CD4-positive, alpha-beta memory T cell (primary cell): ENCODE data around the gene RABGAP1. TPM values are rescaled to one million over a fixed set of nuclear protein-coding genes. Genes with fewer than 3 reads are reported as not detected.

Experiments
- CTCF ChIA-PET: fragments of 350-600 bp; sonication (Branson Sonifier 250); formaldehyde crosslinking; loops from one replicate; lab custom pipeline; 2021; ENCODE audit warnings: inconsistent platforms; ENCODE audit not compliant: partially characterized antibody; lab: Charles Lee
- POLR2A ChIA-PET: fragments of 350-600 bp; sonication (Branson Sonifier 250); formaldehyde crosslinking; loops from one replicate; lab custom pipeline; 2021; ENCODE audit not compliant: partially characterized antibody; lab: Charles Lee
- DNase-seq, 5 donors: peaks; one replicate each; pipeline versions ENCODE4 v3.0.0 to v3.0.0-alpha.2; 2020 to 2022; ENCODE audit warnings: mixed read lengths in 1 of 5
- H3K27ac ChIP-seq: one replicate; pipeline ENCODE4 v1.7.0; 2013; ENCODE audit warnings: low read depth, low read length
- H3K27me3 ChIP-seq: 2 replicates; pipeline ENCODE4 v1.7.0; 2013; ENCODE audit warnings: mild to moderate bottlenecking, low read length, moderate library complexity; ENCODE audit not compliant: insufficient read depth
- H3K36me3 ChIP-seq: 2 replicates; pipeline ENCODE4 v1.7.0; 2013; ENCODE audit warnings: mild to moderate bottlenecking, low read length, moderate library complexity; ENCODE audit not compliant: insufficient read depth
- H3K4me1 ChIP-seq: 2 replicates; pipeline ENCODE4 v1.7.0; 2013; ENCODE audit warnings: mild to moderate bottlenecking, low read length, moderate library complexity; ENCODE audit not compliant: insufficient read depth
- H3K4me3 ChIP-seq, 2 donors: one replicate each; pipeline ENCODE4 v1.7.0; 2013; ENCODE audit warnings: low read length in 2 of 2, mild to moderate bottlenecking in 1 of 2
- H3K9me3 ChIP-seq, 2 donors: one replicate each; pipeline ENCODE4 v1.7.0; 2013; ENCODE audit warnings: low read length in 2 of 2, control low read depth in 1 of 2; ENCODE audit not compliant: control insufficient read depth in 1 of 2
- H3K27ac Mint-ChIP-seq, 7 donors: one replicate each; pipeline ENCODE4 v1.8.0; 2020 to 2021; ENCODE audit warnings: mixed read lengths in 7 of 7, mild to moderate bottlenecking in 6 of 7, inconsistent platforms in 3 of 7, moderate library complexity in 3 of 7
- H3K27me3 Mint-ChIP-seq, 2 donors: one replicate each; pipeline ENCODE4 v1.8.0; 2020 to 2021; ENCODE audit warnings: mixed read lengths in 2 of 2
- H3K36me3 Mint-ChIP-seq, 2 donors: one replicate each; pipeline ENCODE4 v1.8.0; 2020 to 2021; ENCODE audit warnings: mixed read lengths in 2 of 2, inconsistent platforms in 1 of 2, mild to moderate bottlenecking in 1 of 2
- H3K4me1 Mint-ChIP-seq, 4 donors: one replicate each; pipeline ENCODE4 v1.8.0; 2020 to 2021; ENCODE audit warnings: mixed read lengths in 4 of 4, mild to moderate bottlenecking in 1 of 4
- H3K4me3 Mint-ChIP-seq, 8 donors: one replicate each; pipeline ENCODE4 v1.8.0; 2020 to 2021; ENCODE audit warnings: mixed read lengths in 8 of 8, mild to moderate bottlenecking in 7 of 8, moderate library complexity in 6 of 8, inconsistent platforms in 3 of 8
- H3K9me3 Mint-ChIP-seq, 8 donors: one replicate each; pipeline ENCODE4 v1.8.0; 2020 to 2021; ENCODE audit warnings: mixed read lengths in 8 of 8, mild to moderate bottlenecking in 5 of 8, inconsistent platforms in 3 of 8, moderate library complexity in 1 of 8
- intact Hi-C: fragments of 100-400 bp; cut with micrococcal nuclease; formaldehyde crosslinking; loops from one replicate; pipeline ENCODE4 v1.15.1; 2023
- polyA plus RNA-seq, 2 donors: library from polyadenylated mRNA; unstranded; fragments of 300-500 nt; fragmentation: Illumina TruSeq; gene quantifications; one replicate each; pipeline ENCODE4 v1.2.3, GENCODE V29; 2021
- total RNA-seq, 2 experiments: library from RNA; stranded (reverse); gene quantifications; one replicate each; pipeline ENCODE4 v1.2.3, GENCODE V29; 2021

The RABGAP1 gene
- total and polyA plus RNA-seq, 4 experiments from 2014 or later, result 21.6 to 43.6 (median 33.7) TPM

GRCh38 chr9:123064716-123065115, 123.9 kb downstream of the RABGAP1 start:
- Mint-ChIP-seq H3K9me3 (no peaks in the 10 kb centered on the region), H3K27ac (no peak overlapping the region), H3K4me1 (no peaks in the 10 kb centered on the region), H3K4me3 (no peak overlapping the region), H3K36me3 (peaks cover 34 to 48% of the 10 kb centered on the region in 2 donors), H3K27me3 (no peaks in the 10 kb centered on the region)
- intact Hi-C loops, result no loop called here
- POLR2A ChIA-PET, result no interaction called here
- CTCF ChIA-PET, result interaction anchor here (0.5 kb wide), 1 partner anchor 978 kb away, joined by 3 read pairs; no protein-coding TSS in a partner anchor
- H3K27ac ChIP-seq, result no peak overlapping the region
- no peaks in the 10 kb centered on the region for H3K4me1 ChIP-seq
- no peaks in the 10 kb centered on the region for H3K9me3 ChIP-seq
- H3K36me3 ChIP-seq, result peaks cover 19% of the 10 kb centered on the region
- no peak for DNase-seq
- no peaks in the 10 kb centered on the region for H3K27me3 ChIP-seq
- H3K4me3 ChIP-seq, result no peak overlapping the region

DNA sequence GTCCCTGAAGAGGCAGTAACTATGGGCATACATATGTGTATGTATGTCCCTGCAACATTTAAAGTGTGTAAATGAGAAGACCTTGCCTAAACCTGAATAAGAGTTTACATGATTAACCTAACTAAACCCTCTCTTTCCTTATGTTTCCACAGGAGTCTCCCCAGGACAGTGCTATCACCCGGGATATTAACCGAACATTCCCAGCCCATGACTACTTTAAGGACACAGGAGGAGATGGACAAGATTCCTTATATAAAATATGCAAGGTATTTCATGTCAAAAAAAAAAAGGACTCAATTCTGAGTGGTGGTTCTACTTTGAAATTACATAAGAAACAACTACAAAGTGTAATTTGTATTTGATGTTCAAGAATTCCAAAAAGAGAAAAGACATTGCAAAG, 124.4 kb downstream of the RABGAP1 start:
- H3K36me3 Mint-ChIP-seq, result peaks cover 38 to 53% of the 10 kb centered on the region in 2 donors
- DNase-seq, result no peak
- Histone ChIP-seq H3K36me3 (peaks cover 19% of the 10 kb centered on the region), H3K4me1 (no peaks in the 10 kb centered on the region), H3K4me3 (no peak overlapping the region), H3K27me3 (no peaks in the 10 kb centered on the region), H3K27ac (no peak overlapping the region), H3K9me3 (no peaks in the 10 kb centered on the region)
- ChIA-PET POLR2A (no interaction called here), CTCF (no interaction called here)
- H3K27ac Mint-ChIP-seq, result no peak overlapping the region
- no peaks in the 10 kb centered on the region for H3K27me3 Mint-ChIP-seq
- H3K9me3 Mint-ChIP-seq, result no peaks in the 10 kb centered on the region
- no peak overlapping the region for H3K4me3 Mint-ChIP-seq
- H3K4me1 Mint-ChIP-seq, result no peaks in the 10 kb centered on the region
- intact Hi-C loops, result no loop called here

GRCh38 chr9:123067136-123067535, 126.3 kb downstream of the RABGAP1 start:
- Histone ChIP-seq H3K9me3 (no peaks in the 10 kb centered on the region), H3K4me3 (no peak overlapping the region), H3K27ac (no peak overlapping the region), H3K27me3 (no peaks in the 10 kb centered on the region), H3K36me3 (peaks cover 19% of the 10 kb centered on the region), H3K4me1 (no peaks in the 10 kb centered on the region)
- Mint-ChIP-seq H3K27ac (no peak overlapping the region), H3K27me3 (no peaks in the 10 kb centered on the region), H3K4me3 (no peak overlapping the region), H3K9me3 (no peaks in the 10 kb centered on the region), H3K36me3 (peaks cover 50 to 69% of the 10 kb centered on the region in 2 donors), H3K4me1 (peaks cover 0 to 1% (median 0%) of the 10 kb centered on the region in 4 donors)
- intact Hi-C loops, result no loop called here
- no peak for DNase-seq
- ChIA-PET POLR2A (no interaction called here), CTCF (no interaction called here)

GRCh38 chr9:123069010-123069481, 128.2 kb downstream of the RABGAP1 start:
- Histone ChIP-seq H3K27ac (no peak overlapping the region), H3K36me3 (peaks cover 19% of the 10 kb centered on the region), H3K4me1 (no peaks in the 10 kb centered on the region), H3K4me3 (no peak overlapping the region), H3K9me3 (no peaks in the 10 kb centered on the region), H3K27me3 (no peaks in the 10 kb centered on the region)
- intact Hi-C loops, result no loop called here
- H3K27ac Mint-ChIP-seq, result no peak overlapping the region
- POLR2A ChIA-PET, result no interaction called here
- H3K4me1 Mint-ChIP-seq, result peaks cover 0 to 4% (median 0%) of the 10 kb centered on the region in 4 donors
- no peak for DNase-seq
- H3K4me3 Mint-ChIP-seq, result no peak overlapping the region
- no peaks in the 10 kb centered on the region for H3K9me3 Mint-ChIP-seq
- H3K27me3 Mint-ChIP-seq, result no peaks in the 10 kb centered on the region
- H3K36me3 Mint-ChIP-seq, result peaks cover 54 to 76% of the 10 kb centered on the region in 2 donors
- CTCF ChIA-PET, result no interaction called here

DNA sequence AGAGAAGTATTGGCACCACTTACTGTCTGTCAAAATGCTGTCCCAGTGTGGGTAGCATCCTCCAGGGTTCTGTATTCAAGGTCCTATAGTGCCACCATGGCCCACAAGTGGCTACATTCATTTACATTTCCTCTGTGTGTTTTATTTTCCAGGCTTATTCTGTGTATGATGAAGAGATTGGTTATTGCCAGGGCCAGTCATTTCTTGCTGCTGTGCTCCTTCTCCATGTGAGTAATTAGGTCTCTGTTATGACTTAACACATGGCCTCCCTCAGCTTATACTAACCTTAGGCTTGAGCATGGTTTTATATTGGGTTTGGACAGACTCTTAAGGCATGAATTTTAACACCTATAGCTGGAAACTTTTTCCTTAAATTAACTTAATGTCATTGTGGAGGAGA, 129.4 kb downstream of the RABGAP1 start:
- peaks cover 53 to 72% of the 10 kb centered on the region in 2 donors for H3K36me3 Mint-ChIP-seq

GRCh38 chr9:123072407-123072995, 131.7 kb downstream of the RABGAP1 start:
- CTCF ChIA-PET, result interaction anchor here (1.7 kb wide), 1 partner anchor 277 kb away, joined by 5 read pairs; no protein-coding TSS in a partner anchor
- no peaks in the 10 kb centered on the region for H3K27me3 ChIP-seq
- Mint-ChIP-seq H3K27ac (peak overlapping the region in 3 of 7 donors; percentile 16 to 47 (median 44)), H3K4me3 (no peak overlapping the region), H3K36me3 (peaks cover 40 to 69% of the 10 kb centered on the region in 2 donors), H3K4me1 (peaks cover 0 to 4% (median 0%) of the 10 kb centered on the region in 4 donors), H3K9me3 (no peaks in the 10 kb centered on the region), H3K27me3 (no peaks in the 10 kb centered on the region)
- no peak overlapping the region for H3K27ac ChIP-seq
- intact Hi-C loops, result no loop called here
- H3K4me3 ChIP-seq, result no peak overlapping the region
- POLR2A ChIA-PET, result no interaction called here
- DNase-seq, result no peak
- H3K9me3 ChIP-seq, result no peaks in the 10 kb centered on the region
- H3K36me3 ChIP-seq, result no peaks in the 10 kb centered on the region
- H3K4me1 ChIP-seq, result no peaks in the 10 kb centered on the region

More for the DNA sequence above, 129.4 kb downstream of the RABGAP1 start:
- Histone ChIP-seq H3K4me3 (no peak overlapping the region), H3K4me1 (no peaks in the 10 kb centered on the region), H3K36me3 (peaks cover 13% of the 10 kb centered on the region), H3K27me3 (no peaks in the 10 kb centered on the region), H3K27ac (no peak overlapping the region), H3K9me3 (no peaks in the 10 kb centered on the region)
- Mint-ChIP-seq H3K4me3 (no peak overlapping the region), H3K9me3 (no peaks in the 10 kb centered on the region), H3K27me3 (no peaks in the 10 kb centered on the region), H3K27ac (no peak overlapping the region), H3K4me1 (peaks cover 0 to 4% (median 0%) of the 10 kb centered on the region in 4 donors)
- ChIA-PET POLR2A (interaction anchor here (0.6 kb wide), 1 partner anchor 96 kb away, joined by 3 read pairs; no protein-coding TSS in a partner anchor), CTCF (interaction anchor here (0.8 kb wide), 1 partner anchor 11 kb away, joined by 3 read pairs; no protein-coding TSS in a partner anchor)
- no peak for DNase-seq
- intact Hi-C loops, result no loop called here

- no peak for DNase-seq
- no peaks in the 10 kb centered on the region for H3K9me3 ChIP-seq
- H3K4me1 Mint-ChIP-seq, result peaks cover 0 to 4% (median 0%) of the 10 kb centered on the region in 4 donors
- H3K36me3 ChIP-seq, result no peaks in the 10 kb centered on the region
- no peaks in the 10 kb centered on the region for H3K27me3 Mint-ChIP-seq
- intact Hi-C loops, result no loop called here
- no peak overlapping the region for H3K4me3 Mint-ChIP-seq
- no peak overlapping the region for H3K4me3 ChIP-seq
- no peaks in the 10 kb centered on the region for H3K27me3 ChIP-seq
- CTCF ChIA-PET, result interaction anchor here (1.7 kb wide), 1 partner anchor 276 kb away, joined by 5 read pairs; no protein-coding TSS in a partner anchor
- H3K9me3 Mint-ChIP-seq, result no peaks in the 10 kb centered on the region
- H3K27ac ChIP-seq, result no peak overlapping the region
- POLR2A ChIA-PET, result no interaction called here
- peak overlapping the region in 1 of 7 donors; percentile 61 for H3K27ac Mint-ChIP-seq
- H3K4me1 ChIP-seq, result no peaks in the 10 kb centered on the region
- H3K36me3 Mint-ChIP-seq, result peaks cover 37 to 75% of the 10 kb centered on the region in 2 donors
Observed at GRCh38 chr9:123073441-123073840, 132.6 kb downstream of the RABGAP1 start.
